ENCODE data around the gene CDH18.

DNA sequence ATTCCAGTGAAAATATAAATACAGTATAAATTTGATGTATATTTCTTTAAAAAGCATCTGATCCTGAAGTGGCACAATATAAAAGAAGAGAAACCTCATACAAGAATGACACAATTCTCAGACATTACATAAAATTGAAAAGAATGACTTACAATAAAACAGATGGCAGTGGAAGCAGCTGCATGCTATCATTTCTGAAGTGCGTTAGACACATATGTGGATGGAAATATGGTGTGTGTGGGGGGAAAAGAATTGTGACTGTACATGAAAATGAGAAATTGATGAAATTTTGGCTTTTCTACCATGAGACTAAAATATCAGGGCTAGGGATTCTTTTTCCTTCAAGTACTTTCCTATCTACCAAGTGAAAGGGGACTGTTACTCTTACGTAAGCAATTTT is 45.9 kb upstream of the CDH18 start:
- TF ChIP-seq CTCF (conservative IDR thresholded peaks at IDR 0.05; ENCODE audit: low read length): no peak
- TF ChIP-seq EZH2phosphoT487 (IDR thresholded peaks at IDR 0.05; ENCODE audit: borderline replicate concordance): no peak
